ENCODE measurements around the gene PDRG1. TPM values are rescaled to one million over a fixed set of nuclear protein-coding genes. Genes with fewer than 3 reads are reported as not detected.

The PDRG1 gene
- total and polyA plus RNA-seq, 2 donors (not counting 3 experiments of a cell fraction or from before 2014, with no cell fraction given): 14.6 to 17.0 TPM

DNA sequence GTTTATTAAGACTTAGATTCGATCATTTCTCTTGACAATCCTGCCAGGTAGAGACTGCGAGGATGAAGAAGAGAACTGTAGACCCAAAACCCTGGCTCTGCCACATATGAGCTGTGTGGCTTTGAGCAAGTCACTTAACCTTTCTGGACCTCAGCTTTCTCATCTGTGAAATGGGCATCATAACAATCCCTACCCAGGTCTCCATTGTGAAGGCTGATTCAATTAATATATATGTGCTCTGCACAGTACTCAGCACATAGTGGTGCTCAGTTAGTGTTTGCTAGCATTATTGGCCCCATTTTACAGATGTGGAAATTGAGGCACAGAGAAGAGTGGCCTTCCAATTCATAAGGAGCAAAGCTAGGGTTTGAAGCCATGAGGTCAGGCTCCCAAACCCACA lies 24.0 kb upstream of the PDRG1 start:
- POLR2A ChIA-PET: no interaction called here

DNA sequence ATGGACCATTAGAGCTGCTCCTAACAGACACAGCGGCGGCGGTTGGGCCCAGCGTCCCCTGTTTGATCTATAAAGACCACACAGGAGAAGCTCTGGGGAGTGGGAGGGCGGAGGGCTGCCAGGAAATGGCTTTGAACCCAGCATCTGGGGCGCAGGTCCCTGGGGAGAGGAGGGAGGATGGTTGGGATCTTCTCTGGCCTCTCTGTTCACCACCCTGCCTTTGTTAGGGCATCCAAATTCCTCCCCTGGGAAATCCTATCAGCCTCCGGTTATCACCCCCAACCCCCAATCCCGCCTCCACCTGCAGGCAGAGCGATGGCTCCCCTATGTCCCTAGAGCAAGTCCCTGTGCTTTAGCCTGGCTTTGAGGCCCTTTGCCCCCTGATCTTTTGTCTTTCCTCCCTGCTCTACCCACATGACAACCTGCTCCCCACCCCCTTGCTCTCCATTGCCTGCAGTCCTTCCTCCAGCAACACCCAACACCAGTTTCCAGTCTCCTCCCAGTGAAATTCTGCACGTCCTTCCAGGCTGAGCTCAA lies 23.2 kb upstream of the PDRG1 start:
- no peak overlapping the region for H3K4me3 ChIP-seq (replicated peaks in 1 of 3; ENCODE audit: insufficient read depth in 1 of 3, low read depth in 1 of 3, low read length in 3 of 3)
- no peak overlapping the region for H2AFZ ChIP-seq (ENCODE audit: low read depth, low read length)
- H3K79me2 ChIP-seq (ENCODE audit: control insufficient read depth, insufficient read depth, low read length): no peaks in the 10 kb centered on the region
- no peak overlapping the region for H3K4me2 ChIP-seq (ENCODE audit: insufficient read depth, low read length)
- BruUV-seq (replicated peaks): no TSS peak
- TF ChIP-seq, protein P1, sequence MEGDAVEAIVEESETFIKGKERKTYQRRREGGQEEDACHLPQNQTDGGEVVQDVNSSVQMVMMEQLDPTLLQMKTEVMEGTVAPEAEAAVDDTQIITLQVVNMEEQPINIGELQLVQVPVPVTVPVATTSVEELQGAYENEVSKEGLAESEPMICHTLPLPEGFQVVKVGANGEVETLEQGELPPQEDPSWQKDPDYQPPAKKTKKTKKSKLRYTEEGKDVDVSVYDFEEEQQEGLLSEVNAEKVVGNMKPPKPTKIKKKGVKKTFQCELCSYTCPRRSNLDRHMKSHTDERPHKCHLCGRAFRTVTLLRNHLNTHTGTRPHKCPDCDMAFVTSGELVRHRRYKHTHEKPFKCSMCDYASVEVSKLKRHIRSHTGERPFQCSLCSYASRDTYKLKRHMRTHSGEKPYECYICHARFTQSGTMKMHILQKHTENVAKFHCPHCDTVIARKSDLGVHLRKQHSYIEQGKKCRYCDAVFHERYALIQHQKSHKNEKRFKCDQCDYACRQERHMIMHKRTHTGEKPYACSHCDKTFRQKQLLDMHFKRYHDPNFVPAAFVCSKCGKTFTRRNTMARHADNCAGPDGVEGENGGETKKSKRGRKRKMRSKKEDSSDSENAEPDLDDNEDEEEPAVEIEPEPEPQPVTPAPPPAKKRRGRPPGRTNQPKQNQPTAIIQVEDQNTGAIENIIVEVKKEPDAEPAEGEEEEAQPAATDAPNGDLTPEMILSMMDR (IDR thresholded peaks at IDR 0.05; ENCODE audit: extremely low read depth in 1 of 2, insufficient read depth in 1 of 2, low read depth in 1 of 2, low read length in 2 of 2): no peak
- no peak for TF ChIP-seq JUN (IDR thresholded peaks at IDR 0.05; ENCODE audit: borderline replicate concordance, insufficient read depth, insufficient read length, low read depth)
- no peak for TF ChIP-seq GATA2 (IDR thresholded peaks at IDR 0.05; ENCODE audit: insufficient read depth, insufficient read length, low read depth, low read length)
- no peak for TF ChIP-seq POLR2AphosphoS5 (IDR thresholded peaks at IDR 0.05; ENCODE audit: insufficient read depth, low read depth, low read length)
- dilution Hi-C loops (cut with MboI; ENCODE audit: extremely low pct_ligation_motif_present, low sequenced_read_pairs) (no loop called here), intact Hi-C loops (cut with micrococcal nuclease) (no loop called here)
- no peaks in the 10 kb centered on the region for H3K4me1 ChIP-seq (ENCODE audit: control insufficient read depth, extremely low read depth, insufficient read depth, low read length)
- no peaks in the 10 kb centered on the region for H4K20me1 ChIP-seq (replicated peaks; ENCODE audit: control insufficient read depth, extremely low read depth, insufficient read depth, low read length)
- no peaks in the 10 kb centered on the region for H3K36me3 ChIP-seq (ENCODE audit: control insufficient read depth in 2 of 2, extremely low read depth in 1 of 2, insufficient read depth in 2 of 2, low read length in 2 of 2)
- FAIRE-seq (no peak), DNase-seq (ENCODE audit: low read depth, low spot score) (no peak)
- H3K27me3 ChIP-seq (ENCODE audit: control insufficient read depth in 2 of 2, insufficient read depth in 2 of 2, low read length in 2 of 2): peaks cover 3 to 11% of the 10 kb centered on the region in 2 experiments
- H3K9ac ChIP-seq (replicated peaks; ENCODE audit: extremely low read depth, insufficient read depth, low read length): no peak overlapping the region
- H3K27ac ChIP-seq (ENCODE audit: insufficient read depth, low read depth, low read length): no peak overlapping the region
- H3K9me1 ChIP-seq (replicated peaks; ENCODE audit: control insufficient read depth, extremely low read depth, insufficient read depth, low read length): no peaks in the 10 kb centered on the region
- CTCF ChIA-PET: interaction anchor here (1.0 to 1.2 kb wide), 2 partner anchors 23 to 50 kb away, joined by 3 read pairs; partner anchors contain the start of gene PDRG1
- POLR2A ChIA-PET: interaction anchor here (0.6 kb wide), 1 partner anchor 51 kb away, joined by 4 read pairs; no protein-coding TSS in a partner anchor
- no peaks in the 10 kb centered on the region for H3K9me3 ChIP-seq (replicated peaks; ENCODE audit: control insufficient read depth, insufficient read depth, low read length)

More for the DNA sequence above, 24.0 kb upstream of the PDRG1 start:
- no TSS peak for BruUV-seq (replicated peaks)
- no peak overlapping the region for H3K4me2 ChIP-seq (ENCODE audit: insufficient read depth, low read length)
- no peaks in the 10 kb centered on the region for H4K20me1 ChIP-seq (replicated peaks; ENCODE audit: control insufficient read depth, extremely low read depth, insufficient read depth, low read length)
- TF ChIP-seq, protein P2, sequence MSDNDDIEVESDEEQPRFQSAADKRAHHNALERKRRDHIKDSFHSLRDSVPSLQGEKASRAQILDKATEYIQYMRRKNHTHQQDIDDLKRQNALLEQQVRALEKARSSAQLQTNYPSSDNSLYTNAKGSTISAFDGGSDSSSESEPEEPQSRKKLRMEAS (IDR thresholded peaks at IDR 0.05; ENCODE audit: insufficient read depth, insufficient read length): no peak
- TF ChIP-seq GATA2 (IDR thresholded peaks at IDR 0.05; ENCODE audit: insufficient read depth, insufficient read length, low read depth, low read length) (no peak), POLR2A (IDR thresholded peaks at IDR 0.05; ENCODE audit: low read depth, low read length) (no peak), EZH2 (IDR thresholded peaks at IDR 0.05; ENCODE audit: borderline replicate concordance, low read depth, low read length, severe bottlenecking) (no peak), JUN (IDR thresholded peaks at IDR 0.05; ENCODE audit: borderline replicate concordance, insufficient read depth, insufficient read length, low read depth) (no peak)
- no peaks in the 10 kb centered on the region for H3K9me1 ChIP-seq (replicated peaks; ENCODE audit: control insufficient read depth, extremely low read depth, insufficient read depth, low read length)
- DNase-seq (ENCODE audit: low read depth, low spot score): no peak
- H3K27me3 ChIP-seq (ENCODE audit: control insufficient read depth in 2 of 2, insufficient read depth in 2 of 2, low read length in 2 of 2): peaks cover 3 to 8% of the 10 kb centered on the region in 2 experiments
- intact Hi-C loops (cut with micrococcal nuclease): no loop called here
- H3K36me3 ChIP-seq (ENCODE audit: control insufficient read depth in 2 of 2, extremely low read depth in 1 of 2, insufficient read depth in 2 of 2, low read length in 2 of 2): no peaks in the 10 kb centered on the region
- H3K79me2 ChIP-seq (ENCODE audit: control insufficient read depth, insufficient read depth, low read length): no peaks in the 10 kb centered on the region
- H2AFZ ChIP-seq (ENCODE audit: low read depth, low read length): no peak overlapping the region
- no peak overlapping the region for H3K27ac ChIP-seq (ENCODE audit: insufficient read depth, low read depth, low read length)
- no peaks in the 10 kb centered on the region for H3K9me3 ChIP-seq (replicated peaks; ENCODE audit: control insufficient read depth, insufficient read depth, low read length)
- no peak overlapping the region for H3K4me3 ChIP-seq (replicated peaks in 1 of 3; ENCODE audit: insufficient read depth in 1 of 3, low read depth in 1 of 3, low read length in 3 of 3)
- dilution Hi-C loops (cut with MboI; ENCODE audit: extremely low pct_ligation_motif_present, low sequenced_read_pairs): no loop called here
- CTCF ChIA-PET: interaction anchor here (1.0 to 1.2 kb wide), 2 partner anchors 24 to 51 kb away, joined by 3 read pairs; partner anchors contain the start of gene PDRG1
- H3K4me1 ChIP-seq (ENCODE audit: control insufficient read depth, extremely low read depth, insufficient read depth, low read length): no peaks in the 10 kb centered on the region
- no peak for FAIRE-seq
- H3K9ac ChIP-seq (replicated peaks; ENCODE audit: extremely low read depth, insufficient read depth, low read length): no peak overlapping the region
